ENCODE results near the gene RTBDN.

RTBDN gene

GRCh38 chr19:12779162-12779993, 55.0 kb downstream of the RTBDN start:
- DNase-seq (ENCODE audit: low read depth), result no peak
- peak overlapping the region; percentile 72 for H3K4me3 ChIP-seq (ENCODE audit: control insufficient read depth, low read depth, low read length)
- no peak for TF ChIP-seq CTCF (IDR thresholded peaks at IDR 0.05; ENCODE audit: control insufficient read depth, insufficient read depth, low read depth, low read length, missing control alignments)

- H3K4me3 ChIP-seq (ENCODE audit: control insufficient read depth, low read depth, low read length), result peak overlapping the region; percentile 72
- no peak for DNase-seq (ENCODE audit: low read depth)
- TF ChIP-seq CTCF (IDR thresholded peaks at IDR 0.05; ENCODE audit: control insufficient read depth, insufficient read depth, low read depth, low read length, missing control alignments), result no peak
These were observed 55.5 kb downstream of the RTBDN start for GRCh38 chr19:12778905-12779161.

- peak overlapping the region; percentile 72 for H3K4me3 ChIP-seq (ENCODE audit: control insufficient read depth, low read depth, low read length)
- no peak for DNase-seq (ENCODE audit: low read depth)
- no peak for TF ChIP-seq CTCF (IDR thresholded peaks at IDR 0.05; ENCODE audit: control insufficient read depth, insufficient read depth, low read depth, low read length, missing control alignments)
These were observed 56.1 kb downstream of the RTBDN start for GRCh38 chr19:12778017-12778904.

- TF ChIP-seq CTCF (IDR thresholded peaks at IDR 0.05; ENCODE audit: control insufficient read depth, insufficient read depth, low read depth, low read length, missing control alignments), result peak; percentile 97
- peak overlapping the region; percentile 72 for H3K4me3 ChIP-seq (ENCODE audit: control insufficient read depth, low read depth, low read length)
- no peak for DNase-seq (ENCODE audit: low read depth)
These were observed 57.0 kb downstream of the RTBDN start for GRCh38 chr19:12777217-12778016.
